HepG2 (cell line): ENCODE data around the gene ZMYND10. TPM values are rescaled to one million over a fixed set of nuclear protein-coding genes. Genes with fewer than 3 reads are reported as not detected.
A peak's percentile ranks its signal among the peaks of the same experiment; 100 is the strongest.

Experiments
- ATAD3A ChIP-seq: sonication (generic); formaldehyde crosslinking; IDR thresholded peaks from 2 replicates; pipeline ENCODE4 v1.4.0; 2020; ENCODE audit warnings: missing genetic modification reagents
- BCL6 ChIP-seq: IDR thresholded peaks from 2 replicates; pipeline ENCODE4 v1.6.1; 2016; ENCODE audit warnings: missing genetic modification reagents, missing compliant biosample characterization
- BHLHE40 ChIP-seq: IDR thresholded peaks from 2 replicates; pipeline ENCODE4 v1.6.1; 2011; ENCODE audit warnings: low read length, improper control_type of control experiment
- BORCS8-MEF2B ChIP-seq: sonication (generic); formaldehyde crosslinking; IDR thresholded peaks from 2 replicates; pipeline ENCODE4 v1.8.0; 2022; ENCODE audit warnings: mild to moderate bottlenecking, missing genetic modification reagents
- CREB3 ChIP-seq: sonication (generic); formaldehyde crosslinking; IDR thresholded peaks from 2 replicates; pipeline ENCODE4 v1.5.0; 2020; ENCODE audit warnings: missing genetic modification reagents
- FOXK1 ChIP-seq: sonication (generic); formaldehyde crosslinking; IDR thresholded peaks from 2 replicates; pipeline ENCODE4 v1.4.0; 2020; ENCODE audit warnings: low read depth, missing genetic modification reagents, borderline replicate concordance
- FOXO1 ChIP-seq: sonication (generic); formaldehyde crosslinking; IDR thresholded peaks from 2 replicates; pipeline ENCODE4 v1.4.0; 2020; ENCODE audit warnings: missing genetic modification reagents
- GLI4 ChIP-seq: sonication (generic); formaldehyde crosslinking; IDR thresholded peaks from 2 replicates; pipeline ENCODE4 v1.5.1; 2020; ENCODE audit warnings: missing genetic modification reagents, mild to moderate bottlenecking, moderate library complexity, borderline replicate concordance
- GTF3A ChIP-seq: sonication (generic); formaldehyde crosslinking; conservative IDR thresholded peaks from 2 replicates; pipeline ENCODE4 v1.4.0; 2020; ENCODE audit warnings: mild to moderate bottlenecking, missing genetic modification reagents
- HNF4A ChIP-seq: sonication (generic); formaldehyde crosslinking; IDR thresholded peaks from 2 replicates; pipeline ENCODE4 v1.4.0; 2020; ENCODE audit warnings: missing genetic modification reagents
- JUNB ChIP-seq: sonication (generic); formaldehyde crosslinking; IDR thresholded peaks from 2 replicates; pipeline ENCODE4 v1.8.0; 2022; ENCODE audit warnings: missing genetic modification reagents, mild to moderate bottlenecking, borderline replicate concordance
- KDM2A ChIP-seq: sonication (generic); formaldehyde crosslinking; IDR thresholded peaks from 2 replicates; pipeline ENCODE4 v1.4.0; 2020; ENCODE audit warnings: low read depth, missing genetic modification reagents, borderline replicate concordance
- LCORL ChIP-seq, 2 experiments: fragments of 450-650 bp in 1 of 2; sonication (generic) in 1 of 2; formaldehyde crosslinking in 1 of 2; IDR thresholded peaks; 2 replicates each; pipeline versions ENCODE4 v1.5.0 to v1.6.1; 2017 to 2020; ENCODE audit warnings: antibody characterized with exemption in 1 of 2, missing genetic modification reagents in 1 of 2
- MED8 ChIP-seq: sonication (generic); formaldehyde crosslinking; IDR thresholded peaks from 2 replicates; pipeline ENCODE4 v1.8.1; 2023; ENCODE audit warnings: mild to moderate bottlenecking, missing genetic modification reagents; ENCODE audit not compliant: insufficient replicate concordance
- NCOA1 ChIP-seq: sonication (generic); formaldehyde crosslinking; IDR thresholded peaks from 2 replicates; pipeline ENCODE4 v1.9.0; 2021; ENCODE audit warnings: missing genetic modification reagents
- NCOR1 ChIP-seq: fragments of 200-600 bp; sonication (generic); IDR thresholded peaks from 2 replicates; pipeline ENCODE4 v1.7.0; 2017; ENCODE audit warnings: antibody characterized with exemption, low read length, borderline replicate concordance
- SMYD3 ChIP-seq: sonication (generic); formaldehyde crosslinking; IDR thresholded peaks from 2 replicates; pipeline ENCODE4 v1.8.1; 2023; ENCODE audit warnings: mild to moderate bottlenecking, missing genetic modification reagents
- SP5 ChIP-seq: IDR thresholded peaks from 2 replicates; pipeline ENCODE4 v1.6.1; 2016; ENCODE audit warnings: low read depth, borderline replicate concordance
- SRSF4 ChIP-seq: fragments of 200-400 bp; formaldehyde crosslinking; IDR thresholded peaks from one replicate; pipeline ENCODE4 v1.6.1; 2018; ENCODE audit warnings: mild to moderate bottlenecking, low read depth, low read length, moderate library complexity; ENCODE audit not compliant: poor library complexity, severe bottlenecking
- ZC3H13 ChIP-seq: sonication (generic); formaldehyde crosslinking; IDR thresholded peaks from 2 replicates; pipeline ENCODE4 v1.8.1; 2023; ENCODE audit warnings: mild to moderate bottlenecking, missing genetic modification reagents, moderate library complexity
- ZNF12 ChIP-seq: sonication (generic); formaldehyde crosslinking; IDR thresholded peaks from 2 replicates; pipeline ENCODE4 v1.5.0; 2020; ENCODE audit warnings: missing genetic modification reagents
- ZNF607 ChIP-seq: sonication (generic); formaldehyde crosslinking; IDR thresholded peaks from 2 replicates; pipeline ENCODE4 v1.5.1; 2020; ENCODE audit warnings: missing genetic modification reagents, mild to moderate bottlenecking, borderline replicate concordance
- ZNF747 ChIP-seq: sonication (generic); formaldehyde crosslinking; IDR thresholded peaks from 2 replicates; pipeline ENCODE4 v1.8.1; 2023; ENCODE audit warnings: missing genetic modification reagents, mild to moderate bottlenecking, borderline replicate concordance
- ZNF768 ChIP-seq: sonication (generic); formaldehyde crosslinking; IDR thresholded peaks from 2 replicates; pipeline ENCODE4 v1.4.0; 2020; ENCODE audit warnings: missing genetic modification reagents
- ZSCAN25 ChIP-seq: sonication (generic); formaldehyde crosslinking; IDR thresholded peaks from 2 replicates; pipeline ENCODE4 v1.8.0; 2022; ENCODE audit warnings: mild to moderate bottlenecking, missing genetic modification reagents
- ZSCAN31 ChIP-seq: sonication (generic); formaldehyde crosslinking; IDR thresholded peaks from 2 replicates; pipeline ENCODE4 v1.5.0; 2020; ENCODE audit warnings: low read depth, mild to moderate bottlenecking, missing genetic modification reagents
- polyA plus RNA-seq, 8 experiments: library from polyadenylated mRNA; depleted of rRNA in 3 of 8; stranded (reverse) in 7 of 8; unstranded in 1 of 8; fragments of >200 nt; fragmentation: Illumina TruSeq in 4 of 8; extraction: Trizol in 4 of 8; gene quantifications; 2 replicates each; pipeline versions ENCODE4 v1.2.1 to v1.2.3, GENCODE V29; 2011 to 2016; ENCODE audit warnings: low read depth in 4 of 8, missing spikeins in 1 of 8, mixed read lengths in 1 of 8; ENCODE audit not compliant: insufficient read depth in 1 of 8
- total RNA-seq, 5 experiments: library from RNA; depleted of rRNA; stranded (reverse); fragments of >200 nt; fragmentation: Illumina TruSeq; extraction: Trizol; gene quantifications; 2 replicates each; pipeline ENCODE4 v1.2.3, GENCODE V29; 2016; ENCODE audit warnings: low read depth in 1 of 5
- TF ChIP-seq, protein P1 (sequence below): IDR thresholded peaks from 2 replicates; pipeline ENCODE4 v1.6.1; 2016
- TF ChIP-seq, protein P2 (sequence below): sonication (generic); formaldehyde crosslinking; IDR thresholded peaks from 2 replicates; pipeline ENCODE4 v1.9.0; 2022; ENCODE audit warnings: missing genetic modification reagents, mild to moderate bottlenecking, borderline replicate concordance

ZMYND10 gene
- total and polyA plus RNA-seq, 2 of the 13 experiments (the other 11 are each of a cell fraction or from before 2014, with no cell fraction given), result 0.60 to 0.74 TPM

- TF ChIP-seq ZC3H13 (CRISPR knock-in tag), result 0 out of 2 replicates have a peak, but pooled peaks have one; percentile 10
- 0 out of 2 replicates have a peak, but pooled peaks have one; percentile 39 for TF ChIP-seq FOXO1
- no peak for TF ChIP-seq HNF4A (CRISPR knock-in tag)
- TF ChIP-seq ZNF12 (CRISPR knock-in tag), result no peak
- 0 out of 2 replicates have a peak, but pooled peaks have one; percentile 4 for TF ChIP-seq GTF3A (CRISPR knock-in tag)
- TF ChIP-seq, protein P1, sequence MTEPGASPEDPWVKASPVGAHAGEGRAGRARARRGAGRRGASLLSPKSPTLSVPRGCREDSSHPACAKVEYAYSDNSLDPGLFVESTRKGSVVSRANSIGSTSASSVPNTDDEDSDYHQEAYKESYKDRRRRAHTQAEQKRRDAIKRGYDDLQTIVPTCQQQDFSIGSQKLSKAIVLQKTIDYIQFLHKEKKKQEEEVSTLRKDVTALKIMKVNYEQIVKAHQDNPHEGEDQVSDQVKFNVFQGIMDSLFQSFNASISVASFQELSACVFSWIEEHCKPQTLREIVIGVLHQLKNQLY, result 0 out of 2 replicates have a peak, but pooled peaks have one; percentile 32
- TF ChIP-seq, protein P2, sequence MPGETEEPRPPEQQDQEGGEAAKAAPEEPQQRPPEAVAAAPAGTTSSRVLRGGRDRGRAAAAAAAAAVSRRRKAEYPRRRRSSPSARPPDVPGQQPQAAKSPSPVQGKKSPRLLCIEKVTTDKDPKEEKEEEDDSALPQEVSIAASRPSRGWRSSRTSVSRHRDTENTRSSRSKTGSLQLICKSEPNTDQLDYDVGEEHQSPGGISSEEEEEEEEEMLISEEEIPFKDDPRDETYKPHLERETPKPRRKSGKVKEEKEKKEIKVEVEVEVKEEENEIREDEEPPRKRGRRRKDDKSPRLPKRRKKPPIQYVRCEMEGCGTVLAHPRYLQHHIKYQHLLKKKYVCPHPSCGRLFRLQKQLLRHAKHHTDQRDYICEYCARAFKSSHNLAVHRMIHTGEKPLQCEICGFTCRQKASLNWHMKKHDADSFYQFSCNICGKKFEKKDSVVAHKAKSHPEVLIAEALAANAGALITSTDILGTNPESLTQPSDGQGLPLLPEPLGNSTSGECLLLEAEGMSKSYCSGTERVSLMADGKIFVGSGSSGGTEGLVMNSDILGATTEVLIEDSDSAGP (CRISPR knock-in tag), result peak; percentile 88
- TF ChIP-seq ZNF768 (CRISPR knock-in tag), result no peak; the same call in 1 of the 2 replicates
- no peak for TF ChIP-seq SRSF4
- no peak for TF ChIP-seq CREB3 (CRISPR knock-in tag)
- 0 out of 2 replicates have a peak, but pooled peaks have one; percentile 11 for TF ChIP-seq SP5 (CRISPR knock-in tag)
- TF ChIP-seq GLI4 (CRISPR knock-in tag), result 0 out of 2 replicates have a peak, but pooled peaks have one; percentile 62
- no peak for TF ChIP-seq SMYD3 (CRISPR knock-in tag)
- no peak for TF ChIP-seq NCOA1 (CRISPR knock-in tag)
- TF ChIP-seq ZSCAN25 (CRISPR knock-in tag), result no peak
- peak; percentile 78; the same call in 1 of the 2 replicates for TF ChIP-seq ZNF607
- TF ChIP-seq MED8 (CRISPR knock-in tag), result no peak
- TF ChIP-seq NCOR1, result no peak
- no peak for TF ChIP-seq ATAD3A (CRISPR knock-in tag)
- TF ChIP-seq JUNB (CRISPR knock-in tag), result no peak
- peak; percentile 33; the same call in 1 of the 2 replicates for TF ChIP-seq BORCS8-MEF2B
- TF ChIP-seq FOXK1 (CRISPR knock-in tag), result 0 out of 2 replicates have a peak, but pooled peaks have one; percentile 61
- TF ChIP-seq KDM2A (CRISPR knock-in tag), result peak; percentile 95
- TF ChIP-seq ZSCAN31 (CRISPR knock-in tag), result 0 out of 2 replicates have a peak, but pooled peaks have one; percentile 49
- no peak for TF ChIP-seq BHLHE40
- peak; percentile 65; the same call in 1 of the 2 replicates for TF ChIP-seq ZNF747 (CRISPR knock-in tag)
- TF ChIP-seq LCORL (IDR thresholded peaks at IDR 0.05), result no peak
- peak; percentile 50; the same call in 1 of the 2 replicates for TF ChIP-seq LCORL (CRISPR knock-in tag; IDR thresholded peaks at IDR 0.05)
- TF ChIP-seq BCL6 (CRISPR knock-in tag), result no peak
These were observed 17.4 kb downstream of the ZMYND10 start, which contains the start of gene TUSC2 (continued) for GRCh38 chr3:50327943-50328691.
